ENCODE data around the gene AGPAT1. TPM values are rescaled to one million over a fixed set of nuclear protein-coding genes. Genes with fewer than 3 reads are reported as not detected.
A peak's percentile ranks its signal among the peaks of the same experiment; 100 is the strongest.

Gene AGPAT1
- total and polyA plus RNA-seq, 2 of the 13 experiments (the other 11 are each of a cell fraction or from before 2014, with no cell fraction given) = 51.3 to 139 TPM

DNA sequence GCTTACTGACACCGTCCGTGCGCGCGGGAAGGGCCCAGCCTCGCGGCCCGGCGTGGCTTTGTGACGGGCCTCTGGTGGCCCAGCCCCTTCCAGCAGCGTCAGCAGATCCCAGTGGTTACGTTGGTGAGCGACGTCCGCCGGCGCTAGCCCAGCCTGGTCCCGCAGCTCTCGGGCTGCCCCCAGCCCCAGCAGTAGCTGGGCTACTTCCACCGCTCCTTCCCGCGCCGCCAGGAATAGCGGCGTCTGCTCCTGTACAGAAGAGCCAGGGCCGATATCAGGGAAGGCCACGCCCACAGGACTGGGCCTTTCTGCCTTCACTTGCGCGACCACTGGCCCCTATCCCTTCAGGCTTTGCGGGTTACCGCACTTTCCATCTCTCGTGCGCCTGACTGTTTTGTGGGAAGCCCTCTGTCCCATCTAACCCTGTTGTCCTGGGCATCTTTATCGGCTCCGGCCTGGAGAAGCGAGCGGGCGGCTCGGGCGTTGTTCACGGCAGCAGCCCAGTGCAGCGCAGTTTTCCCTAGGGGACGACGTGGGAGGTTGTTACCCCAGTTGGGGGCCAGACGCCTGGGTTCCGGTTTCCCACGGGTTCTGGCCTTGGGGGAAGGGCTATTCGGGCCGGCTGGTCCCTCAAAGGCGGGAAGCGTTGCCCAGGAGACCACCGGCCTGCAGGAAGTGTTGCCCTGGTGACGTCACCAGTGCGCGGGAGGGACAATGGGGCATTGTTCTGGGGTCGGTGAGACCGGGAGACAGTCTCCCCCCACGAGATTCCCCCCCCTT, 20.2 kb upstream of the AGPAT1 start (continued):
- TF ChIP-seq, protein P1, sequence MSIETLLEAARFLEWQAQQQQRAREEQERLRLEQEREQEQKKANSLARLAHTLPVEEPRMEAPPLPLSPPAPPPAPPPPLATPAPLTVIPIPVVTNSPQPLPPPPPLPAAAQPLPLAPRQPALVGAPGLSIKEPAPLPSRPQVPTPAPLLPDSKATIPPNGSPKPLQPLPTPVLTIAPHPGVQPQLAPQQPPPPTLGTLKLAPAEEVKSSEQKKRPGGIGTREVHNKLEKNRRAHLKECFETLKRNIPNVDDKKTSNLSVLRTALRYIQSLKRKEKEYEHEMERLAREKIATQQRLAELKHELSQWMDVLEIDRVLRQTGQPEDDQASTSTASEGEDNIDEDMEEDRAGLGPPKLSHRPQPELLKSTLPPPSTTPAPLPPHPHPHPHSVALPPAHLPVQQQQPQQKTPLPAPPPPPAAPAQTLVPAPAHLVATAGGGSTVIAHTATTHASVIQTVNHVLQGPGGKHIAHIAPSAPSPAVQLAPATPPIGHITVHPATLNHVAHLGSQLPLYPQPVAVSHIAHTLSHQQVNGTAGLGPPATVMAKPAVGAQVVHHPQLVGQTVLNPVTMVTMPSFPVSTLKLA (IDR thresholded peaks at IDR 0.05) = no peak
- TF ChIP-seq ZSCAN30 (CRISPR knock-in tag; IDR thresholded peaks at IDR 0.05) = no peak
- TF ChIP-seq RARG (CRISPR knock-in tag; IDR thresholded peaks at IDR 0.05; ENCODE audit: low read depth) = no peak; the same call in 1 of the 2 replicates
- TF ChIP-seq SIN3A (IDR thresholded peaks at IDR 0.05; ENCODE audit: borderline replicate concordance, low read depth, low read length) = peak; percentile 77
- TF ChIP-seq ZNF235 (CRISPR knock-in tag; IDR thresholded peaks at IDR 0.05; ENCODE audit: borderline replicate concordance) = no peak
- TF ChIP-seq ZNF616 (CRISPR knock-in tag; IDR thresholded peaks at IDR 0.05; ENCODE audit: low read depth) = peak; percentile 89
- peak; percentile 69 for TF ChIP-seq ZNF883 (CRISPR knock-in tag; IDR thresholded peaks at IDR 0.05; ENCODE audit: not compliant biosample characterization)
- TF ChIP-seq EZH2 (conservative IDR thresholded peaks at IDR 0.05; ENCODE audit: low read depth, low read length) = no peak
- TF ChIP-seq, protein P2, sequence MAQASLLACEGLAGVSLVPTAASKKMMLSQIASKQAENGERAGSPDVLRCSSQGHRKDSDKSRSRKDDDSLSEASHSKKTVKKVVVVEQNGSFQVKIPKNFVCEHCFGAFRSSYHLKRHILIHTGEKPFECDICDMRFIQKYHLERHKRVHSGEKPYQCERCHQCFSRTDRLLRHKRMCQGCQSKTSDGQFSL (CRISPR knock-in tag; IDR thresholded peaks at IDR 0.05) = no peak; the same call in 1 of the 2 replicates
- TF ChIP-seq ZNF180 (CRISPR knock-in tag; IDR thresholded peaks at IDR 0.05; ENCODE audit: borderline replicate concordance, low read depth) = peak; percentile 4; the same call in 1 of the 2 replicates
- peak; percentile 89 for TF ChIP-seq MEIS2 (CRISPR knock-in tag; IDR thresholded peaks at IDR 0.05)
- peak; percentile 79 for TF ChIP-seq ZNF451 (CRISPR knock-in tag; IDR thresholded peaks at IDR 0.05)
- TF ChIP-seq JARID2 (CRISPR knock-in tag; IDR thresholded peaks at IDR 0.05; ENCODE audit: insufficient replicate concordance) = no peak
- no peak for TF ChIP-seq ZFP62 (CRISPR knock-in tag; IDR thresholded peaks at IDR 0.05)
- TF ChIP-seq RNF2 (conservative IDR thresholded peaks at IDR 0.05; ENCODE audit: low read depth) = peak; percentile 85; the same call in 1 of the 2 replicates
- TF ChIP-seq PRPF4 (IDR thresholded peaks at IDR 0.05; ENCODE audit: low read depth, low read length, poor library complexity, severe bottlenecking) = no peak
- no peak; the same call in 1 of the 2 replicates for TF ChIP-seq ISX (CRISPR knock-in tag; conservative IDR thresholded peaks at IDR 0.05)
- TF ChIP-seq, protein P3, sequence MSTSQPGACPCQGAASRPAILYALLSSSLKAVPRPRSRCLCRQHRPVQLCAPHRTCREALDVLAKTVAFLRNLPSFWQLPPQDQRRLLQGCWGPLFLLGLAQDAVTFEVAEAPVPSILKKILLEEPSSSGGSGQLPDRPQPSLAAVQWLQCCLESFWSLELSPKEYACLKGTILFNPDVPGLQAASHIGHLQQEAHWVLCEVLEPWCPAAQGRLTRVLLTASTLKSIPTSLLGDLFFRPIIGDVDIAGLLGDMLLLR (CRISPR knock-in tag; IDR thresholded peaks at IDR 0.05) = peak; percentile 28; the same call in 1 of the 2 replicates
- TF ChIP-seq ZNF615 (CRISPR knock-in tag; IDR thresholded peaks at IDR 0.05; ENCODE audit: borderline replicate concordance) = 0 out of 2 replicates have a peak, but pooled peaks have one; percentile 29
- TF ChIP-seq BHLHE40 (IDR thresholded peaks at IDR 0.05; ENCODE audit: low read length) = 0 out of 2 replicates have a peak, but pooled peaks have one; percentile 36
- TF ChIP-seq, protein P4, sequence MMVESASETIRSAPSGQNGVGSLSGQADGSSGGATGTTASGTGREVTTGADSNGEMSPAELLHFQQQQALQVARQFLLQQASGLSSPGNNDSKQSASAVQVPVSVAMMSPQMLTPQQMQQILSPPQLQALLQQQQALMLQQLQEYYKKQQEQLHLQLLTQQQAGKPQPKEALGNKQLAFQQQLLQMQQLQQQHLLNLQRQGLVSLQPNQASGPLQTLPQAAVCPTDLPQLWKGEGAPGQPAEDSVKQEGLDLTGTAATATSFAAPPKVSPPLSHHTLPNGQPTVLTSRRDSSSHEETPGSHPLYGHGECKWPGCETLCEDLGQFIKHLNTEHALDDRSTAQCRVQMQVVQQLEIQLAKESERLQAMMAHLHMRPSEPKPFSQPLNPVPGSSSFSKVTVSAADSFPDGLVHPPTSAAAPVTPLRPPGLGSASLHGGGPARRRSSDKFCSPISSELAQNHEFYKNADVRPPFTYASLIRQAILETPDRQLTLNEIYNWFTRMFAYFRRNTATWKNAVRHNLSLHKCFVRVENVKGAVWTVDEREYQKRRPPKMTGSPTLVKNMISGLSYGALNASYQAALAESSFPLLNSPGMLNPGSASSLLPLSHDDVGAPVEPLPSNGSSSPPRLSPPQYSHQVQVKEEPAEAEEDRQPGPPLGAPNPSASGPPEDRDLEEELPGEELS (CRISPR knock-in tag; IDR thresholded peaks at IDR 0.05) = no peak; the same call in 1 of the 2 replicates
- TF ChIP-seq ZNF160 (CRISPR knock-in tag; IDR thresholded peaks at IDR 0.05) = 0 out of 2 replicates have a peak, but pooled peaks have one; percentile 31
- no peak for TF ChIP-seq ZFP36 (IDR thresholded peaks at IDR 0.05; ENCODE audit: borderline replicate concordance, low read depth, low read length, partially characterized antibody)
- no peak; the same call in 1 of the 2 replicates for TF ChIP-seq PBX3 (CRISPR knock-in tag; IDR thresholded peaks at IDR 0.05; ENCODE audit: borderline replicate concordance)
